OCI-LY3 (cell line): Measurements from ENCODE around the gene POLN.

Experiments used
- CTCF ChIP-seq: fragments of 200-600, 300-600 bp; sonication (generic); IDR thresholded peaks from 2 replicates; pipeline ENCODE4 v1.5.1; 2014; ENCODE audit warnings: antibody characterized with exemption, low read length, low read depth
- EZH2phosphoT487 ChIP-seq: fragments of 200-600 bp; shearing (Covaris generic); IDR thresholded peaks from 2 replicates; pipeline ENCODE4 v1.6.1; 2018; ENCODE audit warnings: antibody characterized with exemption, mixed run types, low read depth

- TF ChIP-seq CTCF (no peak), EZH2phosphoT487 (no peak)
These were observed 125.1 kb downstream of the POLN start for GRCh38 chr4:2116687-2117400.
